Progenitor cell of endocrine pancreas (in vitro differentiated cells): ENCODE data around the gene HEATR3. TPM values are rescaled to one million over a fixed set of nuclear protein-coding genes. Genes with fewer than 3 reads are reported as not detected.

Experiments
- DNase-seq: peaks from one replicate; pipeline ENCODE4 v3.0.0; 2021; ENCODE audit warnings: low spot score; ENCODE audit not compliant: unreplicated experiment
- H3K27ac Mint-ChIP-seq: 2 replicates; pipeline ENCODE4 v1.8.0; 2021; ENCODE audit warnings: mild to moderate bottlenecking, moderate library complexity, mixed read lengths
- H3K27me3 Mint-ChIP-seq: 2 replicates; pipeline ENCODE4 v1.8.0; 2021; ENCODE audit warnings: mixed read lengths
- H3K36me3 Mint-ChIP-seq: 2 replicates; pipeline ENCODE4 v1.8.0; 2022; ENCODE audit warnings: mixed read lengths; ENCODE audit not compliant: insufficient read depth
- H3K4me1 Mint-ChIP-seq: 2 replicates; pipeline ENCODE4 v1.8.0; 2021; ENCODE audit warnings: low read depth, mixed read lengths
- H3K4me3 Mint-ChIP-seq: 2 replicates; pipeline ENCODE4 v1.8.0; 2021; ENCODE audit warnings: low read depth, mild to moderate bottlenecking, moderate library complexity, mixed read lengths
- H3K9me3 Mint-ChIP-seq: 2 replicates; pipeline ENCODE4 v1.8.0; 2021; ENCODE audit warnings: low read depth, mixed read lengths
- CTCF ChIP-seq: fragments of 200-600 bp; sonication (generic); IDR thresholded peaks from one replicate; pipeline ENCODE4 v1.5.0; 2021; ENCODE audit warnings: antibody characterized with exemption, mild to moderate bottlenecking; ENCODE audit not compliant: unreplicated experiment
- total RNA-seq: library from RNA; stranded (reverse); gene quantifications from 2 replicates; pipeline ENCODE4 v1.2.1, GENCODE V29; 2021

The HEATR3 gene
- total RNA-seq, 1 donor from 2014 or later, result 18.1 TPM

GRCh38 chr16:50136399-50136798 is 70.6 kb downstream of the HEATR3 start:
- no peaks in the 10 kb centered on the region for H3K36me3 Mint-ChIP-seq

GRCh38 chr16:50137268-50137667 is 71.5 kb downstream of the HEATR3 start:
- Mint-ChIP-seq H3K4me3 (no peak overlapping the region), H3K36me3 (no peaks in the 10 kb centered on the region), H3K27me3 (no peaks in the 10 kb centered on the region), H3K27ac (no peak overlapping the region), H3K4me1 (peaks cover 4% of the 10 kb centered on the region), H3K9me3 (peaks cover 3% of the 10 kb centered on the region)
- DNase-seq, result no peak
- no peak for TF ChIP-seq CTCF

More at GRCh38 chr16:50136399-50136798, 70.6 kb downstream of the HEATR3 start:
- no peaks in the 10 kb centered on the region for H3K27me3 Mint-ChIP-seq
- H3K27ac Mint-ChIP-seq, result no peak overlapping the region
- DNase-seq, result no peak
- no peak overlapping the region for H3K4me3 Mint-ChIP-seq
- peaks cover 3% of the 10 kb centered on the region for H3K9me3 Mint-ChIP-seq
- no peak for TF ChIP-seq CTCF
- peaks cover 4% of the 10 kb centered on the region for H3K4me1 Mint-ChIP-seq

GRCh38 chr16:50139580-50139979 is 73.8 kb downstream of the HEATR3 start:
- TF ChIP-seq CTCF, result no peak
- Mint-ChIP-seq H3K27me3 (no peaks in the 10 kb centered on the region), H3K36me3 (no peaks in the 10 kb centered on the region), H3K4me1 (peaks cover 4% of the 10 kb centered on the region), H3K4me3 (no peak overlapping the region), H3K9me3 (peaks cover 3% of the 10 kb centered on the region), H3K27ac (no peak overlapping the region)
- DNase-seq, result no peak

GRCh38 chr16:50144211-50144610 is 78.4 kb downstream of the HEATR3 start:
- H3K4me1 Mint-ChIP-seq, result no peaks in the 10 kb centered on the region
- H3K36me3 Mint-ChIP-seq, result no peaks in the 10 kb centered on the region
- H3K4me3 Mint-ChIP-seq, result no peak overlapping the region
- DNase-seq, result no peak
- no peak overlapping the region for H3K27ac Mint-ChIP-seq
- H3K27me3 Mint-ChIP-seq, result no peaks in the 10 kb centered on the region
- TF ChIP-seq CTCF, result no peak
- peaks cover 3% of the 10 kb centered on the region for H3K9me3 Mint-ChIP-seq

- no peak overlapping the region for H3K27ac Mint-ChIP-seq
- H3K27me3 Mint-ChIP-seq, result no peaks in the 10 kb centered on the region
- no peaks in the 10 kb centered on the region for H3K4me1 Mint-ChIP-seq
- no peak overlapping the region for H3K4me3 Mint-ChIP-seq
- no peak for DNase-seq
- TF ChIP-seq CTCF, result no peak
- no peaks in the 10 kb centered on the region for H3K36me3 Mint-ChIP-seq
- no peaks in the 10 kb centered on the region for H3K9me3 Mint-ChIP-seq
Observed at GRCh38 chr16:50146479-50147435, 81.0 kb downstream of the HEATR3 start.
